Measurements from ENCODE around the gene AIDA.

DNA sequence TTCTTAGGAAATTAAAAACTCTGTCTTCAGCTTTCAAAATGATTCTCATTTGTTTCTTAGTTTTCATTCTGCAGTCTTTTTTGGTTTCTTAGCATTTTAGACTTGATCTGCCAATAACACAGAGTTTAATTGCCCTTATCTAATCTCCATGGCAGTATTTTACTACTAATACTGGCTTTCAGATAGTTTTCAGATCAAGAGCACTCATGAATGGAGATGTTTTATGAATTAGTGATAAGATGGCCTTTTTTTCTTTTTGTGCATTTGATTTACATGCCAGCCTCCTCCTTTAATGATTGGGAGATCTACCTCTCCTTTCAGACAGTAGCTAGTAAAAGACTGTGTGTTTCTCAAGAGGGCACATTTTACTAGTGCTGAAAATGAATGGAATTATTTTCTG is 88.8 kb downstream of the AIDA start:
- TF ChIP-seq, protein P1, sequence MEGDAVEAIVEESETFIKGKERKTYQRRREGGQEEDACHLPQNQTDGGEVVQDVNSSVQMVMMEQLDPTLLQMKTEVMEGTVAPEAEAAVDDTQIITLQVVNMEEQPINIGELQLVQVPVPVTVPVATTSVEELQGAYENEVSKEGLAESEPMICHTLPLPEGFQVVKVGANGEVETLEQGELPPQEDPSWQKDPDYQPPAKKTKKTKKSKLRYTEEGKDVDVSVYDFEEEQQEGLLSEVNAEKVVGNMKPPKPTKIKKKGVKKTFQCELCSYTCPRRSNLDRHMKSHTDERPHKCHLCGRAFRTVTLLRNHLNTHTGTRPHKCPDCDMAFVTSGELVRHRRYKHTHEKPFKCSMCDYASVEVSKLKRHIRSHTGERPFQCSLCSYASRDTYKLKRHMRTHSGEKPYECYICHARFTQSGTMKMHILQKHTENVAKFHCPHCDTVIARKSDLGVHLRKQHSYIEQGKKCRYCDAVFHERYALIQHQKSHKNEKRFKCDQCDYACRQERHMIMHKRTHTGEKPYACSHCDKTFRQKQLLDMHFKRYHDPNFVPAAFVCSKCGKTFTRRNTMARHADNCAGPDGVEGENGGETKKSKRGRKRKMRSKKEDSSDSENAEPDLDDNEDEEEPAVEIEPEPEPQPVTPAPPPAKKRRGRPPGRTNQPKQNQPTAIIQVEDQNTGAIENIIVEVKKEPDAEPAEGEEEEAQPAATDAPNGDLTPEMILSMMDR (IDR thresholded peaks at IDR 0.05): no peak
- no peak for TF ChIP-seq POLR2A (IDR thresholded peaks at IDR 0.05)

All from heart left ventricle (tissue), 13 donors.